ENCODE results near the gene GJB3. TPM values are rescaled to one million over a fixed set of nuclear protein-coding genes. Genes with fewer than 3 reads are reported as not detected.

GJB3 gene
- total and polyA plus RNA-seq, 4 donors: 0.15 to 0.33 (median 0.17) TPM; not detected in 1

DNA sequence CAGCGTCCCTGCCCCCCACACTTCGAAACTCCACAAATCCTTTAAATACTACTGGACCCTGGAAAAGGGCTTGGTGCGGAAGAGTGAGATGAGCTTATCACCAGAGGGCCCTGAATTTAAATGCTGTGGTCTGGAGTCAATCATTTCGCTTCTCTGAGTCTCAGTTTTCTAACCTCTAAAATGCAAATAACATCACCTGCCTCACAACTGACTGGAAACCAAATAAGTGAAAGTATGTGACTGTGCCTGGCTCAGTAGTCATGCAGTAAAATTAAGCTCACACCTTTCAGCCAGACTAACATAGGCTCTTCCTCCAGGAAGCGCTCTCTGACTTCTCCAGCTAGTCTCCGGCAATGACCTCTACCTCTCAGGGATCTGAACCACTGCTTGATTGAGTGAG lies 16.0 kb downstream of the GJB3 start:
- no peaks in the 10 kb centered on the region for H3K27me3 ChIP-seq (ENCODE audit: control insufficient read depth in 4 of 4, insufficient read depth in 4 of 4, low read length in 3 of 4)
- TF ChIP-seq JUND (IDR thresholded peaks at IDR 0.05): no peak
- TF ChIP-seq, protein P1, sequence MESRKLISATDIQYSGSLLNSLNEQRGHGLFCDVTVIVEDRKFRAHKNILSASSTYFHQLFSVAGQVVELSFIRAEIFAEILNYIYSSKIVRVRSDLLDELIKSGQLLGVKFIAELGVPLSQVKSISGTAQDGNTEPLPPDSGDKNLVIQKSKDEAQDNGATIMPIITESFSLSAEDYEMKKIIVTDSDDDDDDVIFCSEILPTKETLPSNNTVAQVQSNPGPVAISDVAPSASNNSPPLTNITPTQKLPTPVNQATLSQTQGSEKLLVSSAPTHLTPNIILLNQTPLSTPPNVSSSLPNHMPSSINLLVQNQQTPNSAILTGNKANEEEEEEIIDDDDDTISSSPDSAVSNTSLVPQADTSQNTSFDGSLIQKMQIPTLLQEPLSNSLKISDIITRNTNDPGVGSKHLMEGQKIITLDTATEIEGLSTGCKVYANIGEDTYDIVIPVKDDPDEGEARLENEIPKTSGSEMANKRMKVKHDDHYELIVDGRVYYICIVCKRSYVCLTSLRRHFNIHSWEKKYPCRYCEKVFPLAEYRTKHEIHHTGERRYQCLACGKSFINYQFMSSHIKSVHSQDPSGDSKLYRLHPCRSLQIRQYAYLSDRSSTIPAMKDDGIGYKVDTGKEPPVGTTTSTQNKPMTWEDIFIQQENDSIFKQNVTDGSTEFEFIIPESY (IDR thresholded peaks at IDR 0.05): no peak
- H3K9me3 ChIP-seq (ENCODE audit: control insufficient read depth in 4 of 4, low read length in 3 of 4): no peaks in the 10 kb centered on the region
- H3K36me3 ChIP-seq (ENCODE audit: control insufficient read depth in 4 of 4, insufficient read depth in 3 of 4, low read depth in 1 of 4, low read length in 3 of 4): peaks cover 0 to 3% (median 0%) of the 10 kb centered on the region in 4 donors
- DNase-seq (ENCODE audit: low spot score): no peak
- peaks cover 0 to 5% (median 2%) of the 10 kb centered on the region in 4 donors for H3K4me1 ChIP-seq (ENCODE audit: control insufficient read depth in 4 of 4, insufficient read depth in 4 of 4, low read length in 3 of 4)
- peak overlapping the region in 1 of 2 donors; percentile 83 for H3K27ac ChIP-seq (ENCODE audit: low read depth in 1 of 2, low read length in 2 of 2)
- 85% methylated on average over 6 of the region's 6 CpGs for WGBS
- H3K9ac ChIP-seq (ENCODE audit: low read depth in 1 of 2, low read length in 2 of 2): no peak overlapping the region
- no peak overlapping the region for H3K4me3 ChIP-seq (ENCODE audit: low read depth in 1 of 3, low read length in 3 of 3)

- H3K9ac ChIP-seq (ENCODE audit: low read depth in 1 of 2, low read length in 2 of 2): no peak overlapping the region
- no peak for DNase-seq (ENCODE audit: low spot score)
- H3K4me1 ChIP-seq (ENCODE audit: control insufficient read depth in 4 of 4, insufficient read depth in 4 of 4, low read length in 3 of 4): peaks cover 0 to 4% (median 0%) of the 10 kb centered on the region in 4 donors
- WGBS: 86% methylated on average over 6 of the region's 6 CpGs
- no peak overlapping the region for H3K27ac ChIP-seq (ENCODE audit: low read depth in 1 of 2, low read length in 2 of 2)
- peaks cover 0 to 2% (median 0%) of the 10 kb centered on the region in 4 donors for H3K9me3 ChIP-seq (ENCODE audit: control insufficient read depth in 4 of 4, low read length in 3 of 4)
- H3K4me3 ChIP-seq (ENCODE audit: low read depth in 1 of 3, low read length in 3 of 3): no peak overlapping the region
- H3K27me3 ChIP-seq (ENCODE audit: control insufficient read depth in 4 of 4, insufficient read depth in 4 of 4, low read length in 3 of 4): no peaks in the 10 kb centered on the region
- TF ChIP-seq, protein P2, sequence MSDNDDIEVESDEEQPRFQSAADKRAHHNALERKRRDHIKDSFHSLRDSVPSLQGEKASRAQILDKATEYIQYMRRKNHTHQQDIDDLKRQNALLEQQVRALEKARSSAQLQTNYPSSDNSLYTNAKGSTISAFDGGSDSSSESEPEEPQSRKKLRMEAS (IDR thresholded peaks at IDR 0.05): no peak
- TF ChIP-seq, protein P3, sequence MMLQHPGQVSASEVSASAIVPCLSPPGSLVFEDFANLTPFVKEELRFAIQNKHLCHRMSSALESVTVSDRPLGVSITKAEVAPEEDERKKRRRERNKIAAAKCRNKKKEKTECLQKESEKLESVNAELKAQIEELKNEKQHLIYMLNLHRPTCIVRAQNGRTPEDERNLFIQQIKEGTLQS (IDR thresholded peaks at IDR 0.05): no peak
- TF ChIP-seq, protein P1 (IDR thresholded peaks at IDR 0.05): no peak
- TF ChIP-seq YY1 (IDR thresholded peaks at IDR 0.05) (no peak), FOXA1 (IDR thresholded peaks at IDR 0.05) (no peak), RAD21 (IDR thresholded peaks at IDR 0.05) (no peak), HNF4G (IDR thresholded peaks at IDR 0.05) (no peak), FOXA2 (IDR thresholded peaks at IDR 0.05) (no peak), JUND (IDR thresholded peaks at IDR 0.05) (no peak), GABPA (IDR thresholded peaks at IDR 0.05 in 1 of 2, conservative IDR thresholded peaks at IDR 0.05 in 1 of 2) (no peak), SP1 (IDR thresholded peaks at IDR 0.05) (no peak), RXRA (IDR thresholded peaks at IDR 0.05) (no peak), NR2F2 (IDR thresholded peaks at IDR 0.05) (no peak), TAF1 (conservative IDR thresholded peaks at IDR 0.05) (no peak), HNF4A (conservative IDR thresholded peaks at IDR 0.05) (no peak), EGR1 (IDR thresholded peaks at IDR 0.05; ENCODE audit: low read depth in 2 of 2) (no peak)
- TF ChIP-seq, protein P4, sequence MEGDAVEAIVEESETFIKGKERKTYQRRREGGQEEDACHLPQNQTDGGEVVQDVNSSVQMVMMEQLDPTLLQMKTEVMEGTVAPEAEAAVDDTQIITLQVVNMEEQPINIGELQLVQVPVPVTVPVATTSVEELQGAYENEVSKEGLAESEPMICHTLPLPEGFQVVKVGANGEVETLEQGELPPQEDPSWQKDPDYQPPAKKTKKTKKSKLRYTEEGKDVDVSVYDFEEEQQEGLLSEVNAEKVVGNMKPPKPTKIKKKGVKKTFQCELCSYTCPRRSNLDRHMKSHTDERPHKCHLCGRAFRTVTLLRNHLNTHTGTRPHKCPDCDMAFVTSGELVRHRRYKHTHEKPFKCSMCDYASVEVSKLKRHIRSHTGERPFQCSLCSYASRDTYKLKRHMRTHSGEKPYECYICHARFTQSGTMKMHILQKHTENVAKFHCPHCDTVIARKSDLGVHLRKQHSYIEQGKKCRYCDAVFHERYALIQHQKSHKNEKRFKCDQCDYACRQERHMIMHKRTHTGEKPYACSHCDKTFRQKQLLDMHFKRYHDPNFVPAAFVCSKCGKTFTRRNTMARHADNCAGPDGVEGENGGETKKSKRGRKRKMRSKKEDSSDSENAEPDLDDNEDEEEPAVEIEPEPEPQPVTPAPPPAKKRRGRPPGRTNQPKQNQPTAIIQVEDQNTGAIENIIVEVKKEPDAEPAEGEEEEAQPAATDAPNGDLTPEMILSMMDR (IDR thresholded peaks at IDR 0.05; ENCODE audit: low read depth, low read length, missing input control): no peak
- TF ChIP-seq, protein P5, sequence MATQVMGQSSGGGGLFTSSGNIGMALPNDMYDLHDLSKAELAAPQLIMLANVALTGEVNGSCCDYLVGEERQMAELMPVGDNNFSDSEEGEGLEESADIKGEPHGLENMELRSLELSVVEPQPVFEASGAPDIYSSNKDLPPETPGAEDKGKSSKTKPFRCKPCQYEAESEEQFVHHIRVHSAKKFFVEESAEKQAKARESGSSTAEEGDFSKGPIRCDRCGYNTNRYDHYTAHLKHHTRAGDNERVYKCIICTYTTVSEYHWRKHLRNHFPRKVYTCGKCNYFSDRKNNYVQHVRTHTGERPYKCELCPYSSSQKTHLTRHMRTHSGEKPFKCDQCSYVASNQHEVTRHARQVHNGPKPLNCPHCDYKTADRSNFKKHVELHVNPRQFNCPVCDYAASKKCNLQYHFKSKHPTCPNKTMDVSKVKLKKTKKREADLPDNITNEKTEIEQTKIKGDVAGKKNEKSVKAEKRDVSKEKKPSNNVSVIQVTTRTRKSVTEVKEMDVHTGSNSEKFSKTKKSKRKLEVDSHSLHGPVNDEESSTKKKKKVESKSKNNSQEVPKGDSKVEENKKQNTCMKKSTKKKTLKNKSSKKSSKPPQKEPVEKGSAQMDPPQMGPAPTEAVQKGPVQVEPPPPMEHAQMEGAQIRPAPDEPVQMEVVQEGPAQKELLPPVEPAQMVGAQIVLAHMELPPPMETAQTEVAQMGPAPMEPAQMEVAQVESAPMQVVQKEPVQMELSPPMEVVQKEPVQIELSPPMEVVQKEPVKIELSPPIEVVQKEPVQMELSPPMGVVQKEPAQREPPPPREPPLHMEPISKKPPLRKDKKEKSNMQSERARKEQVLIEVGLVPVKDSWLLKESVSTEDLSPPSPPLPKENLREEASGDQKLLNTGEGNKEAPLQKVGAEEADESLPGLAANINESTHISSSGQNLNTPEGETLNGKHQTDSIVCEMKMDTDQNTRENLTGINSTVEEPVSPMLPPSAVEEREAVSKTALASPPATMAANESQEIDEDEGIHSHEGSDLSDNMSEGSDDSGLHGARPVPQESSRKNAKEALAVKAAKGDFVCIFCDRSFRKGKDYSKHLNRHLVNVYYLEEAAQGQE (IDR thresholded peaks at IDR 0.05): no peak
- no peaks in the 10 kb centered on the region for H3K36me3 ChIP-seq (ENCODE audit: control insufficient read depth in 4 of 4, insufficient read depth in 3 of 4, low read depth in 1 of 4, low read length in 3 of 4)
Measured at GRCh38 chr1:34800214-34800613, 19.2 kb downstream of the GJB3 start.

All from liver (tissue), 9 donors.